Measurements from ENCODE around the gene NBPF1.
"Not testable (repeated sequence)": the region's sequence is repeated elsewhere in the genome, so short reads cannot be mapped to it uniquely, and the experiment has no call there.

DNA sequence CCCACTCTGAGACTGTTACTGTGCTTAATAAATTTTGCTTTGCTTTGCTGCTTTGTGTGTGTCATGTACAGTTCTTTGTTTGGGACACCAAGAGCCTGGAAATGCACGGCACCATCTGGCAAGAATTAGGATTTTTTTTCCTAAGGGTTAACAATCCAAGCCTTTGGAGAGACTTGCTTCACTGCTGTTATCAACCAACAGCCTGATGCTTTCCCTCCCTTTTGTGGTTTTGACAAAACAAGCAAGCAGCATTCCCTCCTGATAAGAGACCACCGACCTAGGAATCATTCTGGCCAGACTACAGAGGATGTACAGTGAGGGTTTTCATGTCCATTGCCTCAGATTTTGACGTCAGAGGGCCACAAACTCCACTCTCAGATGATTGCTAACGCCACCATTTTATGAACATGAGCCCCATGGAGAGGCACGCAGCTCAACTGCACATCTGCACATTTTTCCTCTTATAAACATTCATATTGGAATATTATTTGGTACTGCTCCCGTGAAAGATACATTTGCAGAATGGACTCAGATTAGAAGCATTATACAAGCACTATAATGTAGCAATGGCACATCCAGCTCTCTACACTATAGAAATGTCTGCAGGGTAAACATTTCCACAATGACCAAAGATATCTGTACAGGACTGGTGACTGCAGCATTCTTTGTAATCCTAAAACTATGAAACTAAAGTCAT is 94.0 kb downstream of the NBPF1 start:
- TF ChIP-seq, protein P1, sequence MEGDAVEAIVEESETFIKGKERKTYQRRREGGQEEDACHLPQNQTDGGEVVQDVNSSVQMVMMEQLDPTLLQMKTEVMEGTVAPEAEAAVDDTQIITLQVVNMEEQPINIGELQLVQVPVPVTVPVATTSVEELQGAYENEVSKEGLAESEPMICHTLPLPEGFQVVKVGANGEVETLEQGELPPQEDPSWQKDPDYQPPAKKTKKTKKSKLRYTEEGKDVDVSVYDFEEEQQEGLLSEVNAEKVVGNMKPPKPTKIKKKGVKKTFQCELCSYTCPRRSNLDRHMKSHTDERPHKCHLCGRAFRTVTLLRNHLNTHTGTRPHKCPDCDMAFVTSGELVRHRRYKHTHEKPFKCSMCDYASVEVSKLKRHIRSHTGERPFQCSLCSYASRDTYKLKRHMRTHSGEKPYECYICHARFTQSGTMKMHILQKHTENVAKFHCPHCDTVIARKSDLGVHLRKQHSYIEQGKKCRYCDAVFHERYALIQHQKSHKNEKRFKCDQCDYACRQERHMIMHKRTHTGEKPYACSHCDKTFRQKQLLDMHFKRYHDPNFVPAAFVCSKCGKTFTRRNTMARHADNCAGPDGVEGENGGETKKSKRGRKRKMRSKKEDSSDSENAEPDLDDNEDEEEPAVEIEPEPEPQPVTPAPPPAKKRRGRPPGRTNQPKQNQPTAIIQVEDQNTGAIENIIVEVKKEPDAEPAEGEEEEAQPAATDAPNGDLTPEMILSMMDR (IDR thresholded peaks at IDR 0.05), result not testable (repeated sequence)
- not testable (repeated sequence) for TF ChIP-seq POLR2A (IDR thresholded peaks at IDR 0.05)

All from thyroid gland (tissue), 4 donors.